Mucosa of gallbladder (tissue), 1 donor: ENCODE results near the gene AKT1S1. TPM values are rescaled to one million over a fixed set of nuclear protein-coding genes. Genes with fewer than 3 reads are reported as not detected.
A peak's percentile ranks its signal among the peaks of the same experiment; 100 is the strongest.

Experiments used
- DNase-seq: peaks from one replicate; pipeline ENCODE4 v3.0.0-alpha.2; 2020; ENCODE audit warnings: low spot score
- total RNA-seq: library from RNA; stranded (reverse); gene quantifications from one replicate; pipeline ENCODE4 v1.2.1, GENCODE V29; 2021
- donor health status: DM: no; HTN: no; CAD: no.

The AKT1S1 gene
- total RNA-seq, 1 donor from 2014 or later = 48.5 TPM

GRCh38 chr19:49869009-49869483 is 8.1 kb downstream of the AKT1S1 start:
- DNase-seq = no peak

- DNase-seq = peak; percentile 87
Observed at GRCh38 chr19:49866933-49867782, 10.0 kb downstream of the AKT1S1 start, which contains the start of gene PNKP. PNKP (minus strand) TSS chr19:49867576; CDS start chr19:49867204, 372 bp downstream.

GRCh38 chr19:49864890-49865289 is 12.3 kb downstream of the AKT1S1 start:
- no peak for DNase-seq

- DNase-seq = no peak
Observed at GRCh38 chr19:49863935-49864320, 13.2 kb downstream of the AKT1S1 start.

- no peak for DNase-seq
Observed at GRCh38 chr19:49863254-49863934, 13.8 kb downstream of the AKT1S1 start.

- no peak for DNase-seq
Observed at GRCh38 chr19:49862391-49863253, 14.5 kb downstream of the AKT1S1 start.

GRCh38 chr19:49861541-49862378 is 15.4 kb downstream of the AKT1S1 start:
- no peak for DNase-seq

- no peak for DNase-seq
Observed at GRCh38 chr19:49861107-49861506, 16.0 kb downstream of the AKT1S1 start.

- no peak for DNase-seq
Observed at GRCh38 chr19:49860336-49861102, 16.6 kb downstream of the AKT1S1 start.

- no peak for DNase-seq
Observed at GRCh38 chr19:49859682-49860335, 17.3 kb downstream of the AKT1S1 start.

- DNase-seq = no peak
Observed at GRCh38 chr19:49858088-49858985, 18.8 kb downstream of the AKT1S1 start.

GRCh38 chr19:49857838-49858087 is 19.4 kb downstream of the AKT1S1 start:
- no peak for DNase-seq

- no peak for DNase-seq
Observed at GRCh38 chr19:49857061-49857837, 19.9 kb downstream of the AKT1S1 start.

- DNase-seq = no peak
Observed at GRCh38 chr19:49856574-49857021, 20.6 kb downstream of the AKT1S1 start.

GRCh38 chr19:49855676-49856573 is 21.2 kb downstream of the AKT1S1 start:
- DNase-seq = no peak

- DNase-seq = no peak
Observed at GRCh38 chr19:49855277-49855675, 21.9 kb downstream of the AKT1S1 start.
